Left ventricle myocardium inferior (tissue), 1 donor: ENCODE results near the gene MIER2. TPM values are rescaled to one million over a fixed set of nuclear protein-coding genes. Genes with fewer than 3 reads are reported as not detected.

Experiments used
- DNase-seq: peaks from one replicate; pipeline ENCODE4 v3.0.0-alpha.2; 2020
- H3K27ac ChIP-seq: fragments of 200-600 bp; replicated peaks from 2 replicates; pipeline ENCODE4 v1.8.0; 2021
- H3K27me3 ChIP-seq: fragments of 200-600 bp; 2 replicates; pipeline ENCODE4 v1.8.0; 2021; ENCODE audit warnings: low read depth
- H3K36me3 ChIP-seq: fragments of 200-600 bp; 2 replicates; pipeline ENCODE4 v1.8.0; 2021
- H3K4me1 ChIP-seq: fragments of 200-600 bp; 2 replicates; pipeline ENCODE4 v1.8.0; 2021
- H3K4me3 ChIP-seq: fragments of 200-600 bp; 2 replicates; pipeline ENCODE4 v1.8.0; 2021; ENCODE audit warnings: mild to moderate bottlenecking, moderate library complexity
- H3K9me3 ChIP-seq: fragments of 200-600 bp; replicated peaks from 2 replicates; pipeline ENCODE4 v1.8.0; 2021
- CTCF ChIP-seq: fragments of 200-600 bp; IDR thresholded peaks from 2 replicates; pipeline ENCODE4 v1.8.0; 2021; ENCODE audit warnings: antibody characterized with exemption, mild to moderate bottlenecking, borderline replicate concordance
- intact Hi-C: fragments of 100-400 bp; cut with micrococcal nuclease; formaldehyde crosslinking; loops from one replicate; pipeline ENCODE4 v1.11.0; 2022
- total RNA-seq: library from RNA; stranded (reverse); fragmentation: NEBNext Ultra II Directional; extraction: Animal tissue kit (Norgen Biotek cat#: 25700); gene quantifications from one replicate; pipeline ENCODE4 v1.2.1, GENCODE V29; 2021
- donor health status: DM: no; HTN: yes; CAD: no; lungs with severe emphysema.

Gene MIER2
- total RNA-seq, 1 donor from 2014 or later = 15.9 TPM

- TF ChIP-seq CTCF = no peak
- no peak for DNase-seq
- no peak overlapping the region for H3K4me3 ChIP-seq
- no peaks in the 10 kb centered on the region for H3K36me3 ChIP-seq
- no peak overlapping the region for H3K27ac ChIP-seq
- H3K9me3 ChIP-seq = no peaks in the 10 kb centered on the region
- H3K4me1 ChIP-seq = no peaks in the 10 kb centered on the region
- H3K27me3 ChIP-seq = peaks cover 79% of the 10 kb centered on the region
- intact Hi-C loops = no loop called here
Observed at GRCh38 chr19:277581-278165, 66.9 kb downstream of the MIER2 start.

- Histone ChIP-seq H3K4me3 (no peak overlapping the region), H3K27ac (no peak overlapping the region), H3K36me3 (no peaks in the 10 kb centered on the region), H3K9me3 (no peaks in the 10 kb centered on the region), H3K27me3 (peaks cover 74% of the 10 kb centered on the region), H3K4me1 (no peaks in the 10 kb centered on the region)
- DNase-seq = no peak
- TF ChIP-seq CTCF = no peak
- intact Hi-C loops = no loop called here
Observed at GRCh38 chr19:277131-277530, 67.5 kb downstream of the MIER2 start.

GRCh38 chr19:275958-276646 is 68.5 kb downstream of the MIER2 start:
- Histone ChIP-seq H3K27ac (no peak overlapping the region), H3K27me3 (peaks cover 71% of the 10 kb centered on the region)
- TF ChIP-seq CTCF = no peak

GRCh38 chr19:275000-275399 is 69.6 kb downstream of the MIER2 start:
- Histone ChIP-seq H3K4me3 (no peak overlapping the region), H3K4me1 (no peaks in the 10 kb centered on the region), H3K27me3 (peaks cover 62% of the 10 kb centered on the region), H3K9me3 (no peaks in the 10 kb centered on the region), H3K36me3 (no peaks in the 10 kb centered on the region), H3K27ac (no peak overlapping the region)
- no peak for TF ChIP-seq CTCF
- intact Hi-C loops = no loop called here
- no peak for DNase-seq

More at GRCh38 chr19:275958-276646, 68.5 kb downstream of the MIER2 start:
- Histone ChIP-seq H3K4me1 (no peaks in the 10 kb centered on the region), H3K9me3 (no peaks in the 10 kb centered on the region), H3K36me3 (no peaks in the 10 kb centered on the region), H3K4me3 (no peak overlapping the region)
- DNase-seq = no peak
- intact Hi-C loops = no loop called here

GRCh38 chr19:273393-273792 is 71.2 kb downstream of the MIER2 start:
- no peak overlapping the region for H3K27ac ChIP-seq
- intact Hi-C loops = no loop called here
- TF ChIP-seq CTCF = no peak
- H3K4me3 ChIP-seq = no peak overlapping the region
- peaks cover 59% of the 10 kb centered on the region for H3K27me3 ChIP-seq
- no peaks in the 10 kb centered on the region for H3K9me3 ChIP-seq
- no peak for DNase-seq
- H3K4me1 ChIP-seq = no peaks in the 10 kb centered on the region
- H3K36me3 ChIP-seq = no peaks in the 10 kb centered on the region
